Left ventricle myocardium inferior (tissue), 1 donor: ENCODE data around the gene OR4F17. TPM values are rescaled to one million over a fixed set of nuclear protein-coding genes. Genes with fewer than 3 reads are reported as not detected.
"Not testable (repeated sequence)": the region's sequence is repeated elsewhere in the genome, so short reads cannot be mapped to it uniquely, and the experiment has no call there.

Experiments
- DNase-seq: peaks from one replicate; pipeline ENCODE4 v3.0.0-alpha.2; 2020
- H3K27ac ChIP-seq: fragments of 200-600 bp; replicated peaks from 2 replicates; pipeline ENCODE4 v1.8.0; 2021
- H3K27me3 ChIP-seq: fragments of 200-600 bp; 2 replicates; pipeline ENCODE4 v1.8.0; 2021; ENCODE audit warnings: low read depth
- H3K36me3 ChIP-seq: fragments of 200-600 bp; 2 replicates; pipeline ENCODE4 v1.8.0; 2021
- H3K4me1 ChIP-seq: fragments of 200-600 bp; 2 replicates; pipeline ENCODE4 v1.8.0; 2021
- H3K4me3 ChIP-seq: fragments of 200-600 bp; 2 replicates; pipeline ENCODE4 v1.8.0; 2021; ENCODE audit warnings: mild to moderate bottlenecking, moderate library complexity
- H3K9me3 ChIP-seq: fragments of 200-600 bp; replicated peaks from 2 replicates; pipeline ENCODE4 v1.8.0; 2021
- intact Hi-C: fragments of 100-400 bp; cut with micrococcal nuclease; formaldehyde crosslinking; loops from one replicate; pipeline ENCODE4 v1.11.0; 2022
- long read RNA-seq: library from polyadenylated mRNA; unstranded; transcript quantifications from one replicate; pipeline ENCODE4 v2.0.0, GENCODE V29; 2021
- total RNA-seq: library from RNA; stranded (reverse); fragmentation: NEBNext Ultra II Directional; extraction: Animal tissue kit (Norgen Biotek cat#: 25700); gene quantifications from one replicate; pipeline ENCODE4 v1.2.1, GENCODE V29; 2021
- donor health status: DM: no; HTN: yes; CAD: no; lungs with severe emphysema.

OR4F17 gene, protein sequence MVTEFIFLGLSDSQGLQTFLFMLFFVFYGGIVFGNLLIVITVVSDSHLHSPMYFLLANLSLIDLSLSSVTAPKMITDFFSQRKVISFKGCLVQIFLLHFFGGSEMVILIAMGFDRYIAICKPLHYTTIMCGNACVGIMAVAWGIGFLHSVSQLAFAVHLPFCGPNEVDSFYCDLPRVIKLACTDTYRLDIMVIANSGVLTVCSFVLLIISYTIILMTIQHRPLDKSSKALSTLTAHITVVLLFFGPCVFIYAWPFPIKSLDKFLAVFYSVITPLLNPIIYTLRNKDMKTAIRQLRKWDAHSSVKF
- total RNA-seq: not detected
- long read RNA-seq: 0 reads

DNA sequence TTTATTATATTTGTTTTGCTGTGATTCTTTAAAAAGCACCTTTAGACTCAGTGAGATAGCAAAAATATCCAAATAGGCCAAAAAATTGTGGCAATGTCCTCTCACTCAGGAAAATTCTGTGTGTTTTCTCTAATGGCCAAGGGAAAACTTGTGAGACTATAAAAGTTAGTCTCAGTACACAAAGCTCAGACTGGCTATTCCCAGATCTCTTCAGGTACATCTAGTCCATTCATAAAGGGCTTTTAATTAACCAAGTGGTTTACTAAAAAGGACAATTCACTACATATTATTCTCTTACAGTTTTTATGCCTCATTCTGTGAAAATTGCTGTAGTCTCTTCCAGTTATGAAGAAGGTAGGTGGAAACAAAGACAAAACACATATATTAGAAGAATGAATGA, at the start of gene OR4F17:
Gene OR4F17, plus strand, starts transcription at position 301 of the 400 bp plus-strand sequence. CDS start 3,575 bp downstream, outside the sequence.
- DNase-seq, H3K27ac ChIP-seq, H3K4me3 ChIP-seq, H3K4me1 ChIP-seq, H3K9me3 ChIP-seq, H3K27me3 ChIP-seq, intact Hi-C loops, H3K36me3 ChIP-seq: not testable (repeated sequence)

DNA sequence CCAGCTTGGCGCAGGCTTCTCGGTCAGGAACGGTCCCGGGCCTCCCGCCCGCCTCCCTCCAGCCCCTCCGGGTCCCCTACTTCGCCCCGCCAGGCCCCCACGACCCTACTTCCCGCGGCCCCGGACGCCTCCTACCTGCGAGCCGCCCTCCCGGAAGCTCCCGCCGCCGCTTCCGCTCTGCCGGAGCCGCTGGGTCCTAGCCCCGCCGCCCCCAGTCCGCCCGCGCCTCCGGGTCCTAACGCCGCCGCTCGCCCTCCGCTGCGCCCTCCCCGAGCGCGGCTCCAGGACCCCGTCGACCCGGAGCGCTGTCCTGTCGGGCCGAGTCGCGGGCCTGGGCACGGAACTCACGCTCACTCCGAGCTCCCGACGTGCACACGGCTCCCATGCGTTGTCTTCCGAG, 36.1 kb upstream of the OR4F17 start:
- intact Hi-C loops, H3K9me3 ChIP-seq, H3K36me3 ChIP-seq, H3K27ac ChIP-seq, H3K27me3 ChIP-seq, H3K4me1 ChIP-seq: not testable (repeated sequence)
- peak overlapping the region; percentile 54 for H3K4me3 ChIP-seq
- DNase-seq: peak; percentile 43

DNA sequence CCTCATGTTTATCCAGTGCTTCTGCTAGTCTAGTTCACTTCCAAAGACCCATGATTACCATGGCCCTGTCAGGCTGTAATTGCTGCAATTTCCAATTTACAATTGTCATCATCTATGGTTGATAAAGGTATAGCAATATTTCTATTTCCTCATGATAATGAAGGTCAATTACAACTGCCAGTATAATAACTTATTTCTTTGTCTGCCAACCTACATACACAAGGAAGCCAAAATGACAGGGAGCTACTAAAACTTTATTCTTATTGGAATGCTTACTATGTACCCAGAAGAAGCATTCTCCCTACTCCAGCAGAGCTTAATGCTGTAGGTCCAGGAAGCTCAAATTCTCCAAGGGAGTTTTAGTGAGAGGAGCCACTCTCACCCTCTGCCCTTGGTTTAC, 24.0 kb upstream of the OR4F17 start:
- intact Hi-C loops, DNase-seq, H3K27ac ChIP-seq, H3K9me3 ChIP-seq, H3K4me3 ChIP-seq, H3K27me3 ChIP-seq, H3K4me1 ChIP-seq, H3K36me3 ChIP-seq: not testable (repeated sequence)

DNA sequence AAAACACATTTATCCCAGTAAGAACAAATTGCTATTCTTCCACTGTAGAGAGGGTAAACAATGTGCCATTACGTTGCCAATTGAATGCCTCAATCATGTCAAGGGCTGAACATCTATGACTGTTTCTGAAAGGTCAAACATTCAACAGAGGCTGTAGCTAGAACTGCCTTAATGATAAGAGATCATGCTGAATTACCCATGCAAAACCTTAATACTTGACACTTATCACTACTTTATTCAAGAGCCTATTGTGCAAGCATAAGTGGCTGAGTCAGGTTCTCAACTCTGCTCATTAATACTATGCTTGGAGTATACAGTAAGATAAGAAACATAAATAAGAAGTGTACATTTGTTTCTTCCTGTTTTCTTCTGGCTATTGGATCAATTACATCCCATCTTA, 23.3 kb upstream of the OR4F17 start:
- H3K4me1 ChIP-seq, intact Hi-C loops, H3K36me3 ChIP-seq, H3K27ac ChIP-seq, H3K27me3 ChIP-seq, H3K9me3 ChIP-seq, H3K4me3 ChIP-seq, DNase-seq: not testable (repeated sequence)

DNA sequence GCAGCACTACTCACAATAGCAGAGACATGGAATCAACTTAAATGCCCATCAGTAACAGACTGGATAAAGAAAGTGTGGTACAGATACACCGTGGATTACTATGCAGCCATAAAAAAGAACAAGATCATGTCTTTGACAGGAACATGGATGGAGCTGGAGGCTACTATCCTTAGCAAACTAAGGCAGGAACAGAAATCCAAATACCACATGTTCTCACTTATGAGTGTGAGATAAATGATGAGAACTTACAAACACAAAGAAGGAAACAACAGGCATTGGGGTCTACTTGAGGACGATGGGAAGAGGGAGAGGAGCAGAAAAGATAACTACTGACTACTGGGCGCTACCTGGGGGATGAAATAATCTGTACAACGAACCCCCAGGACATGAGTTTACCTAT, 16.2 kb upstream of the OR4F17 start:
- H3K36me3 ChIP-seq, H3K27me3 ChIP-seq, H3K9me3 ChIP-seq, intact Hi-C loops, DNase-seq, H3K4me1 ChIP-seq, H3K4me3 ChIP-seq, H3K27ac ChIP-seq: not testable (repeated sequence)

DNA sequence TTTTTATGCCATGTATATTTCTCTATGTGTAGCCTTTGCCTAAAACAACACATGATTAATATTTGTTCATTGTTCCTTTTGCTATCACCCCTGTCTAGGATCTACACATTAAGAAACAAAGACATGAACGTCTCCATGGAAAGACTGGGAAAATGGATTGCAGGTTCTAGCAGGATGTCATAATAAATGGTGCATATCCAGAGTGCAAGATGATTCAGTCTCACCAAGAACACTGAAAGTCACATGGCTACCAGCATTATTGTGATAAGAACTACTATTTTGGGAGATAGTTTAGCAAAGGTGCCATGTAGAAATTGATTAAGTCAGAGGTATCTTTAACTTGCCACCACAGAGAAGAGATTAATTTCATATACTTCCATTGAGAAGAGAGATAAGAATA, 12.1 kb upstream of the OR4F17 start:
- H3K27ac ChIP-seq, DNase-seq, intact Hi-C loops, H3K36me3 ChIP-seq, H3K27me3 ChIP-seq, H3K9me3 ChIP-seq, H3K4me3 ChIP-seq, H3K4me1 ChIP-seq: not testable (repeated sequence)

DNA sequence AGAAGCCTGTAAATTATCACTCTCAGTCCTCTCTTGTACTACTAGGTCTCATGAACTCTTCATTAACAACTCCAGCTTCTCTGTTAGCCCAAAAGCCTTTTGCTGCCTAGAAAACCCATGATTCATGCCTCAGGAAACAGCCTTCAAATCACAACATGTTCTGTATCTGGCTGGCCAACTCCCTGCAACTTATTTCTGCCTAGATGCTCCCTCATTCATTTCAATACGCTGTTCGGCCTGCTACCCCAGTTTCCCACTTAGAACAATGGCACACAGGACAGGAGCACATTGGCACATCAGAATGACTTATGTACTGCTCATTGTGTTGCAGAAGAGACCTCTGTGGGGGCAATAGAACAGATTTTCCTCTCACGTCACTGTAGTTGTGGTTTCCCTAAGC, 9.3 kb upstream of the OR4F17 start:
- H3K4me3 ChIP-seq, H3K27me3 ChIP-seq, H3K27ac ChIP-seq, H3K4me1 ChIP-seq, intact Hi-C loops, DNase-seq, H3K36me3 ChIP-seq, H3K9me3 ChIP-seq: not testable (repeated sequence)

DNA sequence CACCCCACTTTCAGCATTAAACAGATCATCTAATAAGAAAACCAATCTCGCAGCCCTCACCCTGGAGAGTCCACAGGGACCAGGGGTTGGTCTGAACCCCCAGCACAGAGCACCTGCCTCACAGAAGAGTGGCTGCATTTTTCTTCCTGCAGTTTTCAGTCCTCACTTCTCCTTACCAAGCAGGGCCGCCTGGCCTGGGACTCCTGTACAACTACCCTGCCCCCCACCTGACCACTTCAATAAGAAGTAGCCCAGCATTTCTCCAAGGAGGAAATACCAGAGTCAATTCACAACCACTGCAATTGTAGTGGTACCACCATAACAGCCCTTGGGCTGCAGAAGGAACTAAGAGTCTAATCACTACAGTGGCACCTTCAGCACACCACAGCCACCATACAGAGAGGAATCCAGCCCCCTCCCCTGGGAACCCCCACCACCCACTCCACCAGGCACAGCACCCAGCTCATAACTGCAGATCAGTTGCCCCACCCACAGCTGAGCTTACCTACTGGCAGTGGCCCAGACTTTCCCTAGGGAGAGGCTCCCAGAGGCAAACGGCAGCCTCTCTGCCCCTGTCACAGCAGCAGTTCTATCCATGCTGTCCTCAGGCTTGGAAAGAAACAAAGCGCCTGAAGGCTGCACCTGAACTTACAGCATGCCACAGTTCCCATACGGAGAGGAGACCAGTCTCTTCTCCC, 13.7 kb downstream of the OR4F17 start:
- intact Hi-C loops, H3K27ac ChIP-seq, H3K36me3 ChIP-seq, H3K27me3 ChIP-seq, H3K9me3 ChIP-seq, H3K4me1 ChIP-seq, DNase-seq, H3K4me3 ChIP-seq: not testable (repeated sequence)

Other genes starting within 250 kb of the OR4F17 start
- not detected for gene PLPP2, start 184.3 kb downstream of the OR4F17 start, total RNA-seq
- 15.9 TPM for gene MIER2, start 237.7 kb downstream of the OR4F17 start, total RNA-seq